Left colon (tissue), 2 donors: ENCODE results near the gene RABL6. TPM values are rescaled to one million over a fixed set of nuclear protein-coding genes. Genes with fewer than 3 reads are reported as not detected.
"Not testable (repeated sequence)": the region's sequence is repeated elsewhere in the genome, so short reads cannot be mapped to it uniquely, and the experiment has no call there.

Source experiments
- ATAC-seq: fragments of 200-7000 bp; cut with Tn5 transposase; one replicate; pipeline ENCODE4 v1.9.1; 2020; ENCODE audit warnings: mild to moderate bottlenecking, moderate library complexity
- DNase-seq, 2 donors: peaks; one replicate each; pipeline ENCODE4 v3.0.0-alpha.2; 2020
- intact Hi-C, 2 donors: fragments of 100-400 bp; cut with DNase I in 1 of 2; cut with micrococcal nuclease in 1 of 2; formaldehyde crosslinking; loops; one replicate each; pipeline versions ENCODE4 v1.11.2 to v1.14.0; 2022; cut with DNase I, micrococcal nuclease
- total RNA-seq, 2 donors: library from RNA; stranded (reverse); fragmentation: NEBNext Ultra II Directional; extraction: Animal tissue kit (Norgen Biotek cat#: 25700); gene quantifications; one replicate each; pipeline ENCODE4 v1.2.1, GENCODE V29; 2021
- donor health status: DM: no; HTN: no; CAD: no.
- donor health status: DM: yes; HTN: yes; CAD: no.

RABL6 gene
- total RNA-seq, 2 donors from 2014 or later, result 120 to 132 TPM

DNA sequence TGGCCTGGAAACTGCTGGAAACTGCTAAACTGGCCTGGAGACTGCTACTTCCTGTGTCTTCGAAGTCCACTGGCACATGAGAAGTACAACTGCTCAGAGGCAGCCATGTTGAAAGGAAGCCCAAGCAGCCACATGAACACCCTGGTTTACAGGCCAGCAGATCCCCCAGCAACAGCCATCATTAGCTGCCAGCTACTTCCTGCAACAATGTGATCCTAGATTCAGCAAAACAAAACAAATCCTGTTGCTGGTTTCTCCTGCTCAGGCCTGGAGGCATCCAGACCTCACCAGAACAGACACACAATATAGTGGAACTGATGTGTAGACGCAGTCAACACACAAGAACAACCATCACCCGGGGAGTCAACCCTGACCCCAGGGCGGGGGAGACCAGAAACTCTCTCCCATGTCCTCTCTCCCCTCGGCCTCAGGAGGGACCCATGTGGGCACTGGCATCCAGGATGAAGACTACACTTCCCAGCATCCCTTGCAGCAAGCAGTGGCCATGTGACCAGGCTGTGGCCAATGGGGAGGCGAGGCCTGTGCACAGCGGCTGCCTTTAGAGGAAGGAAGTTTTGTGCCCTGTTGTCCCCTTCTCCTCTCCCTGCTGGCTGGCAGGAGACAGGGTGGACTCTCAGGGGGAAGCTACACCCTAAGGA lies 34.2 kb upstream of the RABL6 start:
- ATAC-seq (peak; percentile 20), DNase-seq (no peak)
- intact Hi-C loops, result no loop called here

- intact Hi-C loops, result no loop called here
- DNase-seq (no peak), ATAC-seq (no peak)
These were observed 33.2 kb upstream of the RABL6 start for GRCh38 chr9:136774416-136775045.

- DNase-seq (peak in 1 of 2 donors; percentile 9), ATAC-seq (no peak)
- intact Hi-C loops, result no loop called here
These were observed 32.6 kb upstream of the RABL6 start for GRCh38 chr9:136775191-136775590.

GRCh38 chr9:136776947-136777346 lies 30.8 kb upstream of the RABL6 start:
- ATAC-seq (peak; percentile 2), DNase-seq (no peak)
- intact Hi-C loops, result no loop called here

GRCh38 chr9:136777359-136777758 lies 30.4 kb upstream of the RABL6 start:
- intact Hi-C loops, result no loop called here
- ATAC-seq (peak; percentile 92), DNase-seq (peak; percentile 57 to 71)

DNA sequence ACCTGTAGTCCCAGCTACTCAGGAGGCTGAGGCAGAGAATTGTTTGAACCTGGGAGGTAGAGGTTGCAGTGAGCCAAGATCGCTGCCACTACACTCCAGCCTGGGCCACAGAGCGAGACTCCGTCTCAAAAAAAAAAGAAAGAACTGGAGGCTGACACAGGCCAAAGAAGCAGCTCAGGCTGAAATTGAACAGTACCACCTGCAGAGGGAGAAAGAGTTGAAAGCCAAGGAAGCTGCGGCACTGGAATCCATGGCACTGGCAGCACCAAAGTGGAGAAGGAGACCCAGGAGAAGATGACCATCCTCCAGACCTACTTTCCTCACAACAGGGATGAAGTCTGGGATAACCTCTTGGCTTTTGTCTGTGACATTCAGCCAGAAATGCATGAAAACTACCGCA lies 27.9 kb upstream of the RABL6 start:
- DNase-seq (no peak), ATAC-seq (no peak)
- intact Hi-C loops, result no loop called here

DNA sequence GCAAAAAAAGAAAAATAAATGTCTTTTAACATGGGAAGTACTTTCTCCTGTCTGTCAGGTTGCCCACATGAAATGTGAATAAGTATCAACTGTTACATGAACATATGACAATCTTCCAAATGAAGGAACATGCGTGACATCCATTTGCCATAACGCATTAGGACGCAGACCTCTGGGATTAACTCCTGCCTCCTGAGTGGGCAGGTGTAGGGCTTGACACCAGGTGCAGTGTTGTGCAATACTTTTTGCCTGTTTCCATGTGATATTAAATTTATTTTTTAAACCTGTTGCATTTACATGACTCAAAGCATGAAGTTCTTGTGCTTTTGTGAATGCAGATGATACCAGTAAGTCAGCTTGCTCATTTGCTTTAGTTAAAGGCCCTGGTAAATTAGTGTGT lies 25.3 kb upstream of the RABL6 start:
- intact Hi-C loops, result no loop called here
- ATAC-seq, result no peak
- no peak for DNase-seq

GRCh38 chr9:136784249-136784996 lies 23.3 kb upstream of the RABL6 start:
- DNase-seq, result no peak
- no peak for ATAC-seq
- intact Hi-C loops, result no loop called here

DNA sequence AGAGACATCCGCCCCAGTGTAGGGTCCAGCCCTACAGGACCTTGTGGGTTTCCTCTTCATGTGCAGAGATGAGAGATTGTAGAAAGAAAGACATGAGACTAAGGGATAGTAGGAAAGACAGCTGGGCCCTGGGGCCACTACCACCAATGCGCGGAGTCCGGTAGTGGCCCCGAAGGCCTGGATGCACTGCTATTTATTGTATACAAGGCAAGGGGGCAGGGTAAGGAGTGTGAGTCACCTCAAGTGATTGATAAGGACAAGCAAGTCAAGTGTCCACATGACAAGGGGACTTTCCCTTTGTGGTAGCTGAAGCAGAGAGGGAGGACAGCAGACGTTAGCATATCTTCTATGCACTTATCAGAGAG lies 22.8 kb upstream of the RABL6 start:
- intact Hi-C loops, result loop anchor here in 1 of 2 donors (5.0 kb wide), 1 partner anchor 252 kb away; no protein-coding TSS in a partner anchor
- DNase-seq (no peak), ATAC-seq (no peak)

DNA sequence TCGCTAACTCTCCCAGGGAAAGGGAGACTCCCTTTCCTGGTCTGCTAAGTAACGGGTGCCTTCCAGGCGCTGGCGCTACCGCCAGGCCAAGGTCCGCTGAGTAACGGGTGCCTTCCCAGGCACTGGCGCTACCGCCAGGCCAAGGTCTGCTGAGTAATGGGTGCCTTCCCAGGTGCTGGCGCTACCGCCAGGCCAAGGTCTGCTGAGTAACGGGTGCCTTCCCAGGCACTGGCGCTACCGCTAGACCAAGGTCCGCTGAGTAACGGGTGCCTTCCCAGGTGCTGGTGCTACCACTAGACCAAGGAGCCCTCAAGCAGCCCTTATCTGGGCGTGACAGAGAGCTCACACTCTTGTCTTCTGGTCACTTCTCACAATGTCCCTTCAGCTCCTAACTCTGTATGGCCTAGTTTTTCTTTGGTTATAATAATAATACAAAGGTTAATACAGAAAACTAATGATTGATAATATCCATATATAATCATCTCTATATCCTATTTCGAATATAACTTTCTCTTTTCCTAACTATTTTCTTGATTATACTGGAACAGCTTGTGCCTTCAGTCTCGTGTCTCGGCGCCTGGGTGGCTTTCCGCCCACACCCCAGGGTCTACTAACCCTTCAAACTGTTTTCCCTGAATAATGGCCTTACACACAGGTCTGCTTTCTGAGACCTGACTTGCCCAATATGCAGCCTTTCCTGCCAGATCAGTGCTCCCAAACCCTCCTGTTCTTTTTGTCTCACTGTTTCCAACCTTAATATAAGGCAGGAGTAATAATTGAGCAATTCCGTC lies 22.0 kb upstream of the RABL6 start:
- not testable (repeated sequence) for ATAC-seq, DNase-seq
- intact Hi-C loops, result loop anchor here in 1 of 2 donors (5.0 kb wide), 1 partner anchor 252 kb away; no protein-coding TSS in a partner anchor

DNA sequence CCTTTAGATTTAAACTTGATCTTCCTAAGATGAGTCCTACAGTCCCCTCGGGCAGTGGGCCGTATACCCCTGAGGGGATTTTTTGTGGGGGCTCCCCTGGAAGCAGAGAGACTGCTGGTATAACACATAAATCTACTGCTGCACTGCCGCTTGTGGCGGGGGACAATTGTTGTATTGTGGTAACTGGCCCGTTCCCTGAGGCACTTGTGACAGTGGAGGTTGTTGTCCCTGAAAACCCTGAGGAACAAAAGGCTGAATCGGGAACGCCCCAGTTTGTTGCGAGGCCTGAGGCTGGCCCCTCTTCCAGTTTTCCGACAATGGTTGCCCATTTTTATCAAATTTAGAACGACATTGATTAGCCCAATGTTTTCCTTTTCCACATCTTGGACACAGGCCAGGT lies 21.3 kb upstream of the RABL6 start:
- no peak for DNase-seq
- no peak for ATAC-seq
- intact Hi-C loops, result loop anchor here in 1 of 2 donors (5.0 kb wide), 1 partner anchor 251 kb away; no protein-coding TSS in a partner anchor

DNA sequence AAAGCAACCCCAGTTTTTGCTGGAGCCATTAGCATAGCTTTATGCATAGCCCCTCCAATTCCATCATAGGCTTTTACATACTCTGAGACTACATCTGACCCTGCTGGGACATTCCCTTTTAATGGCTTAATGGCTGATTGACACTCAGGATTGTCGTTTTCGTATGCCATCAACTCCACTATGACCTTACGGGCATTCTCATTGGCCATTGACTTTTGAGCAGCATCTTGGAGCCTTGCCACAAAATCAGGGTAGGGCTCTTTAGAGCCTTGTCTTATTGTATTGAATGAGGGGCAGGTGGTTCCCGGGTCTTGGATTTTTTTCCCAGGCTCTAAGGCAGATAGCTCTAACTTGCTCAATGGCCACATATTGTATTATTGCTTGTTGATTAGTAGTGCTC lies 20.8 kb upstream of the RABL6 start:
- DNase-seq, result peak; percentile 51 to 60
- not testable (repeated sequence) for ATAC-seq
- intact Hi-C loops, result loop anchor here in 1 of 2 donors (5.0 kb wide), 1 partner anchor 250 kb away; no protein-coding TSS in a partner anchor

DNA sequence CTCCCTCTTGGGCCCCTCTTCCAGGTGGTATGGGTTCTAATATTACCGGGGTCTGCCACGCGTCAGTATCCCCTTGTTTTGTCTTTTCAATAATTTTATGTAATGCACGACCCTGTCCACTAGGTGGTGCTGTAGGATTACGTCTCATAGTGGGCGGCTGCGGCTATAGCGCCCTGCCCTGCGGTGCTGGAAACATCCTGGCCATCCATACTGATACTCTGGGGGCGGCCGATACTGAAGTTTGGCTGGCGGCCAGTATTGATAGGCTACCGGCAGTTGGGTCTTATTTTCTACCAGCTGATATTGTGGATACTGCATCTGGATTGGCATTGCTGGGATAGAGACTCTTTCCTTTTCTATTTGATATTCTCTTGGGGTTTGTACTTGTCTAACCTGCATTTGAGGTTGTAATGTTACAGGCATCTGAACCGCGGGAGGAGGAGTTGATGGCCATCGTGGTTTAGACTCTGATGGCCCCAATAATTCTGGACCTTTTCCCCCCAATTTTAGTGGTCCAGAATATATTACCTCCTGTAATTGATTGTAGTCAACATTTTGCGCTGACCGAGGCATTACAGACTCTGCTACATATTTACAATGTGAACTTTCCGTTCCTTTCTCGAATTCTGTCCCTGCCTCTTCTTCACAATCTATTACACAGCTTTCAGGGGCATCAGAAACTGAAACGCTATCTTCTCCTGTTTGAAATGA lies 19.9 kb upstream of the RABL6 start:
- DNase-seq (peak; percentile 75 to 81), ATAC-seq (peak; percentile 16)
- intact Hi-C loops, result loop anchor here in 1 of 2 donors (5.0 kb wide), 1 partner anchor 249 kb away; no protein-coding TSS in a partner anchor

GRCh38 chr9:136788644-136789522 lies 18.9 kb upstream of the RABL6 start:
- intact Hi-C loops, result loop anchor here in 1 of 2 donors (5.0 kb wide), 1 partner anchor 248 kb away; no protein-coding TSS in a partner anchor
- DNase-seq, result peak; percentile 56 to 64
- ATAC-seq, result not testable (repeated sequence)

GRCh38 chr9:136789523-136789937 lies 18.2 kb upstream of the RABL6 start:
- no peak for DNase-seq
- ATAC-seq, result no peak
- intact Hi-C loops, result loop anchor here in 1 of 2 donors (5.0 kb wide), 1 partner anchor 248 kb away; no protein-coding TSS in a partner anchor

DNA sequence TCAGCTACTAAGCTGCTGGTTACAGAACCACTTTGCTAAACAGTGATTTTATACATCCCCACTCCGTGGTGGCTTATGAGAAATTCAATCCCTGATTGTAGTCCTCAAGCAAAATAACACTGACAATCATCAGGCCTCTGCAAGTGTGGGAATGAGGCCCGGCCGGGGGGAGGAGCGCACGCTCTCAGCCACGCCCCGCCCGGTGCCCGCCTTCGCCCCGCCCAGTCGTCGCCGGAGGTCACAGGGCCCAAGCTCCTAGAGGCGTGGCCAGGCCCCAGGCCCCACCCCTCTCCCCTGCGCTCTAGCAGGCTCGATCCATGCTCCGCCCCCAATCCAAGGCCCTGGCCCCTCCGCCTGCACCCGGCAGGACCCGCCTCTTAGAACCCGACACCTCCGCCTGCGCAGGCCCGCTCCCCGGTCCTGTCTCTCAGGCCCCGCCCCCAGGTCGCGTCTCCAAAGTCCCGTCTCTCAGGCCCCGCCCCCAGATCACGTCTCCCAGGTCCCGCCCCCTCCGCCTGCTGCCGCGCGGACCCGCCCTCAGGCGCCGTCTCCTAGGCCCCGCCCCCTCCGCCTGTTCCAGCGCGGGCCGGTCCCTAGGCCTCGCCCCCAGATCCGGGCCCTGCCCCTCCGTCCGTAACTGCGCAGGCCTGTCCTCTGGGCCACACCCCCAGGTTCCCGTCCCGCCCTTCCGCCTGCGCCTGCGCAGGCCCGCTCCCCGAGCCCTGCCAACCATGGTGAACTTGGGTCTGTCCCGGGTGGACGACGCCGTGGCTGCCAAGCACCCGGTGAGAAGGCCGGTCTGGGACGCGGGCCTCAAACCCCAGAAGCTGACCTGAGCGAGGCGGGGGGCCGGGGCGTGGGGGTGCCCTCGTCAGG lies 16.9 kb upstream of the RABL6 start, which contains the start of gene TMEM141:
TSS of gene TMEM141 (plus strand) at position 705 of the 876 bp plus-strand sequence. CDS start at position 732, 27 bp downstream.
- ATAC-seq, result peak; percentile 69
- peak; percentile 100 for DNase-seq
- intact Hi-C loops, result no loop called here
